ENCODE results near the gene RSPO3.

RSPO3 gene

DNA sequence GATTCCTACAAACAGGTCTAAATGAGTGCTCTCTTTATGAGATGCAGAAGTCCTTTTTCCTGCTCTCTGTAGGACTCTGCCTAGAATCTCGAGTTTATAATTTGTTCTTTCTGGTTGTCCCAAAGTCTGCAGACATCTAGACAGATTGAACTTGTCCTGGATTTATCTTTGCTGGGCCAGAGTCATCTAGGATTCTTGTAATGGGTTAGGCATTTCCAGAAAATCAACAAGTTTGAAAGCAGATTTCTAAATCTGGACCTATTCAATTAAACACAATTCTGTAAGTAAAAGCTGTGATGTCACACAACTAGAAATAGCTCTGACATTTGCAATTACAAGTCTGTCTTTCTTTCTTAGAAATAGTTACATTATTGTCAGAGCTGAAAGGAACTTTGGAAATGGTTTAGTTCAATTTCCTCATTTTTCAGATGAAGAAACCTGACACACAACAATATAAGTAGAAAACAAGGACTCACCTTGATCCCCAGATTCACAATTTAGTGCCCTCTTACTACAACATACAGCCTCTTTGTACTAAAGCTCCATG is 4.2 kb upstream of the RSPO3 start:
- no peak for DNase-seq

DNA sequence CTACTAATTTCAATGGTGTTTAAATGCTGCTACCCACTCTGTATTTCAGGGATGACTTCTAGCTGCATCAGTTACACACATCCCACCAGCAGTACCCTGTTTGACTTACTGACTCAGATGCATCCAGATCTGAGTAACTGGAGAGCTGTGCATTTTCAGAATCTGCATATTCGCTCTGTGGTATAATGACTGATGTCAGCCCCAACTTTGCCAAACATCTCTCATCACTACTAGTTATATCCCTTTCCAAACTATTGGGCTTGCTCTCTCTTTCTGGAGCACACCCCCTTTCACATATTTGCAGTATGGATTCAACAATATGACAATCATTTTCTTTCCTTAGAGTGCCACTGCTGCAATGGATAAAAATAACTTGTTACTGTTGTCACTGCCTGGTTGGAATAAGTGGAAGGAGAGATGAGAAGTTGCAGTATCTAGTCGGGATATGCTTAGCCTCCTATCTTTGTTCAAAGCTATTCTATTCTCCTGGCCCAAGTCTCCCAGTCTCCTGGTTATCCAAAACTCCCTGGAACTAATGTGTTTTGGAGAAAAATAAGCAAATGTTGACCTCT is 3.3 kb upstream of the RSPO3 start:
- DNase-seq: no peak

DNA sequence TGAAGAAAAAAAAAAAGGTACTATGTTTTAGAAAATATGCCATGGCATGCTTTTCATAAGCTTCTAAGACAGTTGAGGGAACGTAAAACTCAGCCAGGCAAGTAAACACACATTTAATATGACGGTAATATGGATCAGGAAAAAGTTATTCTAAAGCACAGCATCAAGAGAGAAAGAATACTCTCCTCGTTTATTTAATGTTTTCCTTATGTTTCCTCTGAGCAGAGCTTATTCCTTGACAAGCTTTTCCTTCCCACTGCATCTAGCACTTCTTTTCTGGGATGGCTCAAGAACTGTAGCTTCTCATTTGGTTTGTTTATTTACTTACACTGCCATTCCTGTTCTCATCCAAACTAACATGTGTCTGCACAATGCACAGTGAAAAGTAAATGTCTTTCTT is 2.7 kb upstream of the RSPO3 start:
- no peak for DNase-seq

DNA sequence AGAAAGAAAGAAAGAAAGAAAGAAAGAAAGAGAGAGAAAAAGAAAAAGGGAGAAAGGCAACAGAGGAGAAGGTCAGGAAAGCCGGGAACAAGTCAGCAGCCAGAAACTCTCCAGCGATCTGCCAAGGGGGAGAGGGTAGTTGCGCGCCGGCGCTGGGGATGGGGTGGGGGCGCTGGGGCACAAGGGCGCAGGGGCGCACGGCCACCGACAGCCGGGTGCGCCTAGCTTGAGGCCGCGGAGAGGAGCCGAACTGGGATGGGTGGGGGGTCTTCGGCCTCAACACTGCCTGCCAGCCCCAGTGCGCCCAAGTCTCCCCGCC is 533 bp upstream of the RSPO3 start:
- no peak for DNase-seq

DNA sequence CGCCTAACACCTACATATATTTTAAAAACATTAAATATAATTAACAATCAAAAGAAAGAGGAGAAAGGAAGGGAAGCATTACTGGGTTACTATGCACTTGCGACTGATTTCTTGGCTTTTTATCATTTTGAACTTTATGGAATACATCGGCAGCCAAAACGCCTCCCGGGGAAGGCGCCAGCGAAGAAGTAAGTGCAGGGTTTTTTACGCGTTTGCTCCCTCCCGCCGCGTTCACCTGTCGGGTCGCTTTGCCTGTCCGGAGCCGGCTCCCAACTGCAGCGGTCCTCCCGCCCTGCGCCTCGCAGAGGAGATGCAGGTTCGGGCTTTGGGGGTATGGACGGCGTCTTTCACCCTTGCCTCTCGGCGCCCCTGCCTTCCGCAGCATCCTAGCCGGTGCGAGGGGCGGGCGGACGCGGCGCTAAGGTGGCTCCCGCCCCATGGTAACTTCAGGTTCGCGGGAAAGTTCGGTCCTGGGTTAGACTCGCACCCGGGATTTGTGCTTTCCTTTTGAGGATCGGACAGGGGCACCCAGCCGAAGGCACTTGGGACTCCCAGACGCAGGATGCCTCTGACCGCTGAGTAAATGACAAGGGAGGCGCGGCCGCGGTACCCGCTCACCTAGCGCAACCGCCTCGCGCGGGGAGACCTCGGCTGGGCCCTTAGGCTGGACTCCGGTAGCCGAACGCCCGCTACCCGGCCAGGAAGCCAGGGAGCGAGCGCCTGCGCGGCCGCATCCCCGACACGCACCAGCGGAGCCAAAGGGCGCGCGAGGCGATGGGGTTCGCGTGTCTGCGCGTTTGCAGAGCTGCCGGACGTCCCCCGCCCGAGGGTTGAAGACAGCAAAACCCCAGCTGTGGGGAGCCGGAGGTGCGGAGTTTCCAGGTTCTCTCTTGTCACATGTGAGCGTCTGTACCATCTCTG is 891 bp downstream of the RSPO3 start:
- DNase-seq: no peak

DNA sequence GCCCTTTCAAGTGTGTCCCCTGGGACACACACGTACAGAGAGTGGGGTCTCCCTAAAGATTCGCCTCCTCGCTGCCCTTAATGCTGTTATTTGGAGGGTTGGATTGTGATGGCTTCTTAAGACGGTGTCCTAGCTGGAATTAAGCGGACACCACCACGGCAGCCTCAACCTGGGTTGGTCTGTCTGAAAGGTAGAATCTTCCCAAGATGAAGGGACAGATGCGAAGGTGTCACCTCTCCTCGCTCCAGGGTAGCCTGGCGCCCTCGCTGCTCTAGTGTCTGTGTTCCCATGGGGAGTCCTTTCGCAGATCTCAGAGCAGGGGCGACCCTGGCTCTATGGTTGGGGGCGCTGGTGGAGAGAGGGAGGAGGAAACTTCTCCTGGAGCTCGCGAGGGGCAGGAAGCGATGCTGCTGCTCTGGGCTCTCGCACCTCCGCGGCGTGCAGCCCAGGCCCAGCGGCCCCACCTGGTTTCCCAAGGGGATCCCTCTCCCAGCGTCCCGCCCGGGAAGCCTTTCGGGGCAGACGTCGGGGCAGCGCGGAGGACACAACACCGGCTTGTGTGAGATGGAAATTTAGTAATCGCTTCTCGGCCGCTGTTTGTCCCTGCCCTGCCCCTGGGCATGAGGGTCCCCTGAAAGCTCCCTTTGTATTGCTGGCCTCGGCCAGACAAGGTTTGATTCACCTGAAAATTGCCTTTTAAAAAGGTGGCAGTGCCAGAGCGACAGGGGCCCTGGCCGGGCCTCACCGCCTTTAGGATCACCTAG is 1.7 kb downstream of the RSPO3 start:
- DNase-seq: no peak

DNA sequence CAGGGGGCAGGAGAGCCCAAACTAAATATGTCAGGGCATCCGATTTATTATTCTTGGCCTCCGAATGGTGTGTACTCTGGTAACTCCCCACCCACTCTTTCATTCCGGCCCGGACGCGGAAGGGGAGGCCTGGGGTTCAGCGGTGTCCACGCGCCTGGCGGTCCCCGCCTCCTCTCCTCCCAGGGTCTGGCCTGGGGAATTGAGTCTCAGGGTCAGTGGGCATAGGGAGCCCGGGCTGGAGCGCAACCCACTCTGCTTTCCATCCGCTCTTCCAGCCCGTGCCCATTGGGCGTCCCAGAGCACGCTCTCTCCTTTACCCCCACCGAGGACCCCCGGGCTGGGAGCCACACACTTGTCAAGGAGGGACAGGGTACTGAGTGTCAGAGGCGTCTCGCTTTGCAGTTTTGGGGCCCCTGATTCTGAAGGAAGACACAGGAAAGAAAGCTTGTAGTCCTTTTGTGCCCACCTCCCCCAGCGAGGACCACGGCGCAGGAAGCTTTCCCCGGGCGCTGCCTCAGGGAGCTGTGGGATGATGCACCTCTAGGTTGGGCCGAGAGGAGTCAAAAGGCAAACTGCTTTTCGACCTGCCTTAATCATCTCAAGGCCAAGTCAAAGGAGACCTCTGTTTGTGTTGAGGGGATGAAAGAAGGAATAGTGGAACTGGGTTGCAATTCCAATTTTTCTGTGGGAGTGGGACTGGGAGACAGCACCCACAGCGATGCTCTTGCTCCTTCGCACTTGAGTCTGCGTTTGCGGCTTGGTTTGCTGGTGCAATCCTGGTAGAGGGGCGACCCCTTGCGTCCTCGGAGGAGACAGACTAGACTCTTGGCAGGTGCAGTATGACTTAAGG is 2.5 kb downstream of the RSPO3 start:
- peak; percentile 28 for DNase-seq

DNA sequence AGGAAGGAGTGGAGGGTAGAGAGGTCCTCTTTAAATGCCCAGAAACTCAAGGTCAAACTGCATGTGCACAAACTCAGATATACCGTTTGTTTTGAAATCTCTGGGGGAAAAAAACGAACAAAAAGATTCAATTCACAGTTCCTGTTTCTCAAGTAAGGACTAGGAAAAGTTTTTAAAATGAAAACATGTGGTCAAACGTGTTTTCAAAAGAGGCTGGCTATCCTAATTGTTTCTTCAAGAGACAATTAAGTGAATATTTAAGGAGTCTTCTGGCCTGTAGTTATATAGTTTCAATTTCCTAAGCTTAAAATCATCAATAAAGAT is 3.1 kb downstream of the RSPO3 start:
- DNase-seq: no peak

DNA sequence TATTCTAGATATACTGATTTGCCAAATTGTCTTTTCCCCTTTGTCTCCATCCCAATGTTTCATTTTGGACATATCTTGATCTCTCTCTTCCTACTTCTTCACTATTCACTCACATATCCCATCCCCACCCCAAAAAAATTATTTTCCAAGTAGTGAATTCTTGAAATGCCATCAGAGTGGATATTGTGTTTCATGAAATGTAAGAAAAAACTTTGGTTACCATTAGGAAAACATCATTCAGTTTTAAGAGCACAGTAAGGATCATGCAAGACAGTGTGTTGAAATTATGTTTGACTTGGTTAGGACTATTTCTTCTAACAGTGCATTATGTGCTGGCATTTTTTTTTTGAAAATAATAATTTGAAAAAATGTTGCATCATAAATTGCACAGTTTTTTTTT is 5.7 kb downstream of the RSPO3 start:
- DNase-seq: no peak

DNA sequence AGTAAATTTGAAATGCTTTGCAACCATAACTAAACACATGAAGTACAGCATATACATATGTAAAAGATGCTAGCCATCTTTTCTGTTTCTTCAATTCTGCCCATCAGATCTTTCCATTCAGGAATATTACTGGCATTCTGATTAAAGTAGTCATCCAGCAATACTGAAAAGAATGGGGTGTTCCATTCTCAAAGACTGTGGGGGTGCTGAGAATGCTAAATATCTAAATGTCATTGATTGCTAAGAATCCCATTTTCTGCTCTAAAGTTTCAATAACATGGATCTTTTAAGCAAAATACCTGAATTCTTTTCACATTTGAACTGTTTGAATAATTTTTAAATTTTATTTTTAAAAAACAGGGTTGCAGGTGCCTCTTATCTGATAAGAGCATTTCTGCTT is 6.2 kb downstream of the RSPO3 start:
- DNase-seq: no peak

DNA sequence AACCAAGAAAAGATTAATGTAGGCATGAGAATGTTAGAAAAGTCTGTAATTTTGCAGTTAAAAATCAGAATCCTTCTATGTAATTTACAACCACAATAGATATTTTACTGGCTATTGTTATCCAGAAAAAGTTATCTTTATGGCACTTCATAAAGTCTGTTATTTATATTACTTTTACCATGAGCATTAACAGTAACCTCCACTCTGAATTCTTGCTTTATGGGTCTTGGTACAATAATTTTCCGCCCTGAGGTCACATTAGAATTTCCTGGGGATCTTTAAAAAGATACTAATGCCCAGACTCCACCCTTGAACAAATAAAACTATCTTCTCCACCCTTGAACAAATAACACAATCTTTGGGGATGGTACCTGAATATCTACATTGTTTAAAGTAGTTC is 9.6 kb downstream of the RSPO3 start:
- DNase-seq: no peak

DNA sequence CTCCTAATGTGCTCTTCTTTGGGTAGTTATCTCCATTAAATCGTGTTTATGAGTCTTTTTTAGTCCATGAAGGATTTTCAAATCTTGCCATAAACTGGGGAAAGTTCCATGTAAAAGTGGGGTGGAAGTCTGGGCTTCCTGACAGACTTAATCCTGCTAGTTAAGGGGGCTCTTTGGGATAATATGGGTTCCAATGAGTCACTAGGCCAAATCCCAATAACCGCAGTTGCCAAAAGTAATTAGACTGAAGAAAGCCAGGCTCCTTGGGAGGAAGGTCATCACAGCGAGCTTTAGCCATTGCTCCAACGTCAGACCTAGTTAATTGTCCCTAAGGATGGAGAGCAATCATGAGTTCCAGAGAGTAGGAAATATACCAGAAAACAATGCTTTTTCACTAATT is 10.8 kb downstream of the RSPO3 start:
- DNase-seq: no peak

DNA sequence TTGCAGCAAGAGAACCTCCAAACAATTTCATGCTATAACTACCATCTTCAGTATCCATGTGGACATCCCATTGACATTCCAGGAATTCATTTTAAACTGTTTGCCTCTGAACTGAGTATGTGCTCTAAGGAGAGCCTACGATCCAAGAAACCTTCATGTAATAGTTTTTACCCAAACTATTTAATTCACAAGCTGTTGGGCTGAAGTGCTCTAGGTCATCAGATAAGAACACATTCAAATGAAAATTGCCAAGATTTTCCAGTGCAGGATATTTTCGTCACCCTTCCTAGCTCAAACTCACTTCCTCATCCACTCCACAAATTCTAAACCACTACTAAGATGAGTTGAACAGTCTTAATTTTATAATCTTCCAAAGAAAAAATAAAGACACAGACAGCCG is 12.8 kb downstream of the RSPO3 start:
- DNase-seq: no peak

DNA sequence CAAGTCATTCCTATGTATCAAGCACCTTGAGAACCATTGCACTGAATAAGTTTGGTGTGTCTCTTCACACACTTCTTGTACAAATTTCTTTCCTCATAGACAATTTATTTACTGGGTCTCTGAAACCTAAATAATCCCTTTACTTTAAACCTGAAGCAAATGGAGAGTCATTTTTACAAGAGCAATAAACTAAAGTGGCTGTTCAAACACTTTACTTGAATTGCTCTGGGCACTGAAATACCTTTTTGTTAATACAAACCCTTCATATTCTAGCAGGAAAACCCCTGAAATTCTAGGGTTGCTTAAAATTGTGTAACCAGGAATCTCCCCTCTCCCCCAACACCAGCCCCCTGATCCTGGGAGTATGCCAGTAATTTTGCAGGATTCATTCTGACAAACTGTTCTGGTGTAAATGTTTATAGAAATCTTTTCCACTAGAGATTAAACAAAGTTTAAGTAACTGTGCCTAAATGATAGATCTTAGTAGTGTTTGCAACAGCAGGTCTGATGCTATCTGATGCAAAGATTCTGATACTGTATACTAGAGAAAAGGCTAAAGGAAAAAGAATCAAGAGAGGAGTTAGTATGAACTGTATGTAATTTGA is 13.4 kb downstream of the RSPO3 start:
- DNase-seq: no peak

DNA sequence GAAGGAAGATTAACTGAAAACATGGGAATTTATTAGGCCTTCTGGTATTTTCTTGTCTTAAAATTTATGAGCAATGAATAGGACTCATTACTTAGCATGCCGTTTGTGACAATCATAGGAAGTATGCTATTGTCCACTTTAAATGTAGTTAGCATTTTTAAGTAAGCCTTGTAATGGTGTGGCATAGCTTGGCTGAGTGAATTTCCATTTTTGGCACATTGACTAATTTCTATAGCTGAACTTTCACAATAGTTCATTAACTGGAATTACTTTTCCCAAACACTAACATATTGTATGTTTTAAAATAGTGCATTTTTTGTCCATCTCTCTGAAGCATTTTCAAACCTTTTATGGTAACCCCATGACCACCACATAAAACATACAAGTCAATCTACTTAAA is 15.7 kb downstream of the RSPO3 start:
- no peak for DNase-seq

DNA sequence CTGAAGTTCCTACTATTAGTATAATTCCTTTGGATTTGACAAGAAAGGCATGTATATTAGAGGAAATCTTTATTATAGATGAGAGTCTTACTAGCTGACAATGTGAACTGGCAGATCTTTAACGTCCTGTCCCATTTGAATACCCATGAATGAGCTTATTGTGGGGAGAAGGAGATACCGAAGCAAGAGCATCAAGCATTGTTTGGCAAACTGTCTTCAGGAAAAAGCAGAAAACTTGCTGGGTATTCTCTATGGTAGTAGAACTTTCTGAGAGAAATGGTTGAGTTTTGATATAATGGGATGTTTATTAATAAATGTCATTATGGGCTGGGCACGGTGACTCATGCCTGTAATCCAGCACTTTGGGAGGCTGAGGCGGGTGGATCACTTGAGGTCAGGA is 18.3 kb downstream of the RSPO3 start:
- DNase-seq: no peak

DNA sequence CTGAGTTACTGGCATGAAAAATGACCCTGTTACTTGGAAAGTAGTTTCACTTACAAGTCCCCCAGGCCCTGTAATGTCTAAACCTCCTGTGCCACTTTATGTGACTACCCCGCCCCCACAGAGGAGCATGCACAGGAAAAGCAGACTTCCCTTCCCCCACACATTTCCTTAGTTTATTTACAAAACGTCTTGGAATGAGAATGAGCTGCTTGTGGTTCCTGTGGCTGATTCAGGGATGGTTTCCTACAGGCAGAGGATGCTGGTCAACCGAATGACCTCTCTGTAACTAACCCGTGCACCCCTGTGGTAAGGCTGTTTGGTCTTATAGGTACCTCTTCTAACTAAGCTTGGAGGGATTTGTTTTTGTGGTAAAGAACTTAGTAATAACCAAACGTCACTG is 28.5 kb downstream of the RSPO3 start:
- DNase-seq: no peak

DNA sequence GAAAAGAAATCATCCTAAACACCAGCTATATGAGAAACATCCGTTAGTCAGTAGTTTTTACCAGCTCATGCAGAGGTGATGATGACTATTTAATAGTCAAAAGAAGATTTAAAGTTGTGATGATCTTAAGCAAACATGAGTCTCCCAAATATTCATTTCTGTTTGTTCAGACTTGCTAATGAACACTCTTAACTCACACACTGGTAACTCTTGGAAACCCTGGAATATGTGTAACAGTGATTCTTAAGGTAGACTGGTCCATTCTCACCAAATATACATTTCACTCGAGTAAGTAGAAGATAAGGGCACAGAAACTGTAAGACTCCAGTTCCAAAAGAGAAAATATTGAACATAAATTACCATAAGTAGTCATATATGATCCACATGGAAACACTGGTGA is 29.1 kb downstream of the RSPO3 start:
- DNase-seq: no peak

DNA sequence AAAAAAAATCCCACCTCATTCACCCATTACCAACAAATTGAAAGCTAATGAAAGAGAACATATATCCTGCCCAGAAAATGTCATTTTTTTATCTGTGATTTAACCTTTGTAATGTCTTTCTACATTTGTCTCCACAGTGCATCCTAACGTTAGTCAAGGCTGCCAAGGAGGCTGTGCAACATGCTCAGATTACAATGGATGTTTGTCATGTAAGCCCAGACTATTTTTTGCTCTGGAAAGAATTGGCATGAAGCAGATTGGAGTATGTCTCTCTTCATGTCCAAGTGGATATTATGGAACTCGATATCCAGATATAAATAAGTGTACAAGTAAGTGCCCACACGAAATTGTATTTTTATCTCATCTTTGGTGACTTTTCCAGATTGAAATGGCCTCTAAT is 30.0 kb downstream of the RSPO3 start:
- no peak for DNase-seq

DNA sequence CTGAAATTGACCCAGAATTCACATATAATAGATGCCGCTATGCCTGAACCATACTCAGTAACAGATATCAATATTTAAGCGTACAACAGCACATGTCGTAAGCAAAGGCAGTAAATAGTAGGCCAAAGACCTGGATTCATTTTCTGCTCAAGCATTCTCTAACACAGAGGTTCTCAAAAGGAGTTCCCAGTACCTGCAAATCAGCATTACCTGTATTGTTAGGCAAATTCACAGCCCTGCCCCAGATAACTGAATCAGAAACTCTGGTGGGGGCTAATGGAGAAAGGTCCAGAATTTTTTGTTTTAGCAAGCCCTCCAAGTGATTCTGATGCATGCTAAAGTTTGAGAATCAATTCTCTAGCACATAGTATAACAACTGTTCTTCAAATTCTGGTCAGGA is 36.0 kb downstream of the RSPO3 start:
- DNase-seq: no peak

DNA sequence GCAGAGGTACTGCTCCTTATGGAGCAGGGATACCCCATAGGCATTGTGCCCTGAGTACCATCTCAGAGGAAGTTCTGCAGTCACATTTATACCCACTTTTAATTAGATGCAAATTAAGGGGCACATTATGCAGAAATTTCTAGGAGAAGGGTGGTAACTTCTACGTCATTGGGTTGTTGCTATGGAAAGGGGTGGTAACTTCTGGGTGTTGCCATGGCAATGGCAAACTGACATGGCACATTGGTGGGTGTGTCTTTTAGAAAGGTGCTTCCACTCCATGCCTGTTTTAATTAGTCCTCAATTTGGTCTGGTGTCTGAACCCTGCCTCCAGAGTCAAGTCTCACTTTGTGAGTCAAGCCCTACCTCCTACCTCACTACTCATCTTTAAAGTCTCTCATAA is 42.0 kb downstream of the RSPO3 start:
- DNase-seq: no peak

DNA sequence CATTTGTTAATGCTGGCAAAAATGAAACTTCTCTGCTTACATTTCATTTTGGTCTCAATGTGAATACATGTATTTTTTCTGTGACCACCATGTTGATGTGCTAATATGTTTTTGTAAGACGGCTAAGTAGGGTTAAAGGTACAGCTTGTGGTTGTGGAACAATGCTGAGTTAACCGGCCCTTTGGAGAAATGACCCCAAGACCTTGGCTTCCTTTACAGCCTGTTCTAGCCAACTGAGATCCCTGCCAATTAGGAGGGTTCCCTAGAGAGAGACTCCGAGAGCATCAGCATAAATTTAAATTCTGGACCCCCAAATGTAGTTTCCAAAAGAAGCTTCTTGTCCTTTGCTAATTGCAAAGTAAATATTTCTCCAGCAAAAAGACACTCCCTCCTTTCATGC is 44.4 kb downstream of the RSPO3 start:
- DNase-seq: no peak

DNA sequence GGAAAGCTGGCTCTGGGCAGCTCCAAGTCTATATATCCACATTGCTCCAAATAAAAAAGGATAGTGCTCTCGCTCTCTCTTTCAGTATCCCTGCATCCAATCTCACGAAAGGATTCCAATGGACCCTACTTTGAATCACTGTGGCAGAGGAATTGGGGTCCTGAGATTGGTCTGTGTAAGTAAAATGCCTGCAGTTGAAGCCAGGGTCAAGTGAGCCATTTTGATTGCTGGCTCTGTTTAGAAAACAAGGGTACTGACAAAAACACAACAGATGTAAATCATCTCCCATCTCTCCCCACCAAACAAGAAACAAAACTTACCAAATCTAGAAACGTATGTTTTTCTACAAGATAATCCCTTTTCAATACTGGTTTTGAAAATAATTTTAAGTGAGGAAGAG is 45.6 kb downstream of the RSPO3 start:
- DNase-seq: no peak
